Putamen (tissue), 1 donor: ENCODE data around the gene OR4K14.
"Not testable (repeated sequence)": the region's sequence is repeated elsewhere in the genome, so short reads cannot be mapped to it uniquely, and the experiment has no call there.

Source experiments
- DNase-seq: peaks from one replicate; pipeline ENCODE4 v3.0.0-alpha.2; 2016; ENCODE audit warnings: low spot score

Gene OR4K14

GRCh38 chr14:20019257-20019865 is at the start of gene OR4K14:
OR4K14 (minus strand) TSS chr14:20019307; CDS start chr14:20015193, 4,114 bp downstream.
- DNase-seq: no peak

GRCh38 chr14:20059745-20060144 is 40.6 kb upstream of the OR4K14 start, which contains the start of gene OR4L1:
OR4L1 (plus strand) TSS chr14:20060045; CDS start chr14:20060045, 0 bp downstream.
- DNase-seq: no peak

- no peak for DNase-seq
These were observed 29.1 kb upstream of the OR4K14 start for GRCh38 chr14:20048202-20048601.

- DNase-seq: no peak
These were observed 25.1 kb upstream of the OR4K14 start for GRCh38 chr14:20044243-20044642.

GRCh38 chr14:20035938-20036337 is 16.8 kb upstream of the OR4K14 start, which contains the start of gene OR4K13:
OR4K13 (minus strand) TSS chr14:20036038; CDS start chr14:20034758, 1,280 bp downstream.
- no peak for DNase-seq

GRCh38 chr14:20035449-20035848 is 16.3 kb upstream of the OR4K14 start:
- DNase-seq: no peak

- DNase-seq: no peak
These were observed 12.0 kb upstream of the OR4K14 start for GRCh38 chr14:20031058-20031457.

GRCh38 chr14:20008156-20008555 is 11.0 kb downstream of the OR4K14 start:
- DNase-seq: no peak

- no peak for DNase-seq
These were observed 16.8 kb downstream of the OR4K14 start for GRCh38 chr14:20002319-20002718.

GRCh38 chr14:20001863-20002262 is 17.2 kb downstream of the OR4K14 start, which contains the start of gene OR4Q2:
OR4Q2 (plus strand) TSS chr14:20002163.
- DNase-seq: no peak

- DNase-seq: no peak
These were observed 25.7 kb downstream of the OR4K14 start for GRCh38 chr14:19993438-19993837.

- no peak for DNase-seq
These were observed 43.8 kb downstream of the OR4K14 start, which contains the start of gene OR4K15 for GRCh38 chr14:19975291-19975690. OR4K15 (plus strand) TSS chr14:19975591; CDS start chr14:19975591, 0 bp downstream.

GRCh38 chr14:19974844-19975243 is 44.3 kb downstream of the OR4K14 start:
- no peak for DNase-seq

- DNase-seq: not testable (repeated sequence)
These were observed 49.4 kb downstream of the OR4K14 start for GRCh38 chr14:19969735-19970134.
